Vagina (tissue), 2 donors: ENCODE results near the gene WWP2. TPM values are rescaled to one million over a fixed set of nuclear protein-coding genes. Genes with fewer than 3 reads are reported as not detected.

Experiments used
- DNase-seq, 2 donors: peaks; one replicate each; pipeline ENCODE4 v3.0.0-alpha.2; 2017; ENCODE audit errors: extremely low spot score in 2 of 2
- H3K27ac ChIP-seq: fragments of 200-600 bp; sonication (generic); one replicate; pipeline ENCODE4 v1.5.1; 2019
- H3K27me3 ChIP-seq: fragments of 200-600 bp; sonication (generic); one replicate; pipeline ENCODE4 v1.5.1; 2019
- H3K36me3 ChIP-seq, 2 donors: fragments of 200-600 bp; sonication (generic); one replicate each; pipeline ENCODE4 v1.5.1; 2017 to 2019
- H3K4me1 ChIP-seq: fragments of 200-600 bp; sonication (generic); one replicate; pipeline ENCODE4 v1.5.1; 2019
- H3K4me3 ChIP-seq, 2 donors: fragments of 200-600 bp; sonication (generic); 1 replicate in 1 of 2; 2 replicates in 1 of 2; pipeline ENCODE4 v1.5.1; 2016 to 2019
- H3K9me3 ChIP-seq: fragments of 200-600 bp; sonication (generic); one replicate; pipeline ENCODE4 v1.5.1; 2019
- CTCF ChIP-seq, 3 experiments: fragments of 450-650 bp in 2 of 3; fragments of 200-600 bp in 1 of 3; sonication (generic) in 1 of 3; IDR thresholded peaks; one replicate each; pipeline ENCODE4 v1.5.1; 2017 to 2019; ENCODE audit warnings: antibody characterized with exemption in 3 of 3, mild to moderate bottlenecking in 2 of 3, moderate library complexity in 2 of 3
- POLR2A ChIP-seq, 2 donors: fragments of 450-650 bp; IDR thresholded peaks; one replicate each; pipeline ENCODE4 v1.6.1; 2017; ENCODE audit warnings: antibody characterized with exemption in 2 of 2, mild to moderate bottlenecking in 2 of 2, moderate library complexity in 2 of 2
- POLR2AphosphoS5 ChIP-seq, 2 donors: sonication (generic); formaldehyde crosslinking; IDR thresholded peaks; one replicate each; pipeline ENCODE4 v1.9.0; 2017; ENCODE audit warnings: antibody characterized with exemption in 2 of 2, mild to moderate bottlenecking in 2 of 2, low read depth in 1 of 2; ENCODE audit not compliant: insufficient read depth in 1 of 2
- intact Hi-C: fragments of 100-400 bp; cut with DNase I; formaldehyde crosslinking; loops from one replicate; pipeline ENCODE4 v1.15.1; 2023
- total RNA-seq: library from RNA; depleted of rRNA; stranded (reverse); fragments of >200 nt; gene quantifications from one replicate; pipeline ENCODE4 v1.2.3, GENCODE V29; 2016

Gene WWP2
- total RNA-seq, 1 donor from 2014 or later = 26.0 TPM

GRCh38 chr16:69858191-69859104 lies 96.3 kb downstream of the WWP2 start:
- Histone ChIP-seq H3K27me3 (no peaks in the 10 kb centered on the region), H3K9me3 (no peaks in the 10 kb centered on the region), H3K36me3 (no peaks in the 10 kb centered on the region), H3K27ac (no peak overlapping the region), H3K4me1 (peaks cover 7% of the 10 kb centered on the region), H3K4me3 (no peak overlapping the region)
- intact Hi-C loops = no loop called here
- DNase-seq = no peak
- TF ChIP-seq CTCF (IDR thresholded peaks at IDR 0.05) (no peak), POLR2AphosphoS5 (IDR thresholded peaks at IDR 0.05; ENCODE audit: insufficient read depth in 1 of 2, low read depth in 1 of 2) (no peak), POLR2A (IDR thresholded peaks at IDR 0.05) (no peak)

- no peak for DNase-seq
- no peak overlapping the region for H3K4me3 ChIP-seq
- H3K4me1 ChIP-seq = peaks cover 7% of the 10 kb centered on the region
- H3K36me3 ChIP-seq = no peaks in the 10 kb centered on the region
- intact Hi-C loops = no loop called here
- no peak overlapping the region for H3K27ac ChIP-seq
- no peaks in the 10 kb centered on the region for H3K27me3 ChIP-seq
- TF ChIP-seq POLR2A (IDR thresholded peaks at IDR 0.05) = no peak
- no peaks in the 10 kb centered on the region for H3K9me3 ChIP-seq
Measured at GRCh38 chr16:69859105-69859989, 97.2 kb downstream of the WWP2 start.

DNA sequence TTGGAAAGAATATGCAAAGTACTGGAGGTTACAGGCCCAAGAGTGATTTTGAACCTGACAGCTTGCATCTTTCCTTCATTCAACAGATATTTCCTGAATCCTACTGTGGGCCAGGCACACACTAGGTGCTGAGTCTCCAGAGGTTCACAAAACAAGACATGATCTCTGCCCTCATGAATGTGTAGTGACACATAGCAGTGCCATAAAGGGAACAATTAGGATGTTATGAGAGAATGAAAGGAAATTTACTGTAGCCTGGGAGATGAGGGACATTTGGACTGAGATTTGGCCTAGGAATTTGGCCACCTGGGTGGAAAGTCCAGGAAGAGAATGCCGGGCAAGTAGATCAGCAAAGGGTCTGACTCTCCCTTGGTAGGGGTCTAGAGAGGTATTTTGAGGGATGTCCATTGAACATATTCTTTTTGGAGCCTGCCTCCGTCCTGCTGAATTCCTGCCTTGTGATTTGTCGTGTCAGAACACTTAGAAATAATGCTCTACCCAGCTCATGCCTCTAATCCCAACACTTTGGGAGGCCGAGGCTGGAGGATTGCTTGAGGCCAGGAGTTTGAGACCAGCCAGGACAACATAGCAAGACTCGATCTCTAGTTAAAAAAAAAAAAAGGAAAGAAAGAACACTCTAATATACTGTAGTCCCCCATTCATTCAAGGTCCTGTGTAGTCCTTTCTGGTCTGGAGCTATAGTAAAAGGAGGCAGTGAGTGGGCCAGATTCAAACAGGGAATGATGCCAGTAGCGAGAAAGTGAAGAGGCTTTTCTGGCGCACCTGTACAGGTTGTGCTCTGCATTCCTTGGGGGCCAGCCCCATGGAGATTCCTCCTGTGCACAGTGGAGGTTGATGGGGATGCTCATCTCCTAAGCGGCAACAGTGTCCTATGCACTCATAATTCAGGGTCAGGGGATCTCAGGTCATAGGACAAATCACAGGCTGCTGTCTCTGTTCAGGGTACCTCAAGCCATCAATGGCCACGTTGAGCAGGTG lies 98.4 kb downstream of the WWP2 start:
- peaks cover 7% of the 10 kb centered on the region for H3K4me1 ChIP-seq
- intact Hi-C loops = no loop called here
- H3K4me3 ChIP-seq = no peak overlapping the region
- no peaks in the 10 kb centered on the region for H3K9me3 ChIP-seq
- no peaks in the 10 kb centered on the region for H3K27me3 ChIP-seq
- no peaks in the 10 kb centered on the region for H3K36me3 ChIP-seq
- no peak for TF ChIP-seq POLR2AphosphoS5 (IDR thresholded peaks at IDR 0.05; ENCODE audit: insufficient read depth in 1 of 2, low read depth in 1 of 2)
- TF ChIP-seq POLR2A (IDR thresholded peaks at IDR 0.05) = no peak
- TF ChIP-seq CTCF (IDR thresholded peaks at IDR 0.05) = no peak
- DNase-seq = no peak
- peak overlapping the region; percentile 22 for H3K27ac ChIP-seq

GRCh38 chr16:69861292-69862030 lies 99.3 kb downstream of the WWP2 start:
- TF ChIP-seq POLR2AphosphoS5 (IDR thresholded peaks at IDR 0.05; ENCODE audit: insufficient read depth in 1 of 2, low read depth in 1 of 2) = peak in 1 of 2 donors; percentile 75
- TF ChIP-seq POLR2A (IDR thresholded peaks at IDR 0.05) = no peak
- TF ChIP-seq CTCF (IDR thresholded peaks at IDR 0.05) = no peak
- intact Hi-C loops = no loop called here
- Histone ChIP-seq H3K36me3 (no peaks in the 10 kb centered on the region), H3K4me3 (no peak overlapping the region), H3K27ac (peak overlapping the region; percentile 61), H3K27me3 (no peaks in the 10 kb centered on the region), H3K4me1 (peaks cover 7% of the 10 kb centered on the region), H3K9me3 (no peaks in the 10 kb centered on the region)
- no peak for DNase-seq
